A549 (cell line): ENCODE data around the gene SMIM8. TPM values are rescaled to one million over a fixed set of nuclear protein-coding genes. Genes with fewer than 3 reads are reported as not detected.

ENCODE experiments used
- polyA plus RNA-seq, 4 experiments: library from polyadenylated mRNA; depleted of rRNA in 3 of 4; stranded (reverse); fragments of >200 nt; fragmentation: RNase III in 1 of 4; extraction: RNeasy Plus Mini Kit Qiagen cat#74134 plus additional on column Dnase treatment in 1 of 4; gene quantifications; 2 replicates in 3 of 4; 3 replicates in 1 of 4; pipeline ENCODE4 v1.2.3, GENCODE V29; 2011 to 2017

SMIM8 gene
- polyA plus RNA-seq, 2 of the 4 experiments (the other 2 are of a cell fraction), result 2.8 to 6.9 TPM

Other genes starting within 250 kb of the SMIM8 start
- 0.09 TPM in 1 of 2 replicates, not detected in the other for gene CGA, start 227.5 kb upstream of the SMIM8 start, polyA plus RNA-seq (2011; rRNA removed)
- not detected in 3 replicates for gene CGA, start 227.5 kb upstream of the SMIM8 start, polyA plus RNA-seq (2017; fragmentation: RNase III; extraction: RNeasy Plus Mini Kit Qiagen cat#74134 plus additional on column Dnase treatment)
- gene ZNF292, start 167.0 kb upstream of the SMIM8 start, polyA plus RNA-seq (2011; rRNA removed), result 5.6 and 7.5 TPM in 2 replicates
- 2.0 to 2.5 TPM (median 2.5 TPM) in 3 replicates for gene ZNF292, start 167.0 kb upstream of the SMIM8 start, polyA plus RNA-seq (2017; fragmentation: RNase III; extraction: RNeasy Plus Mini Kit Qiagen cat#74134 plus additional on column Dnase treatment)
- gene GJB7, start 6.7 kb downstream of the SMIM8 start, polyA plus RNA-seq (2011; rRNA removed), result not detected in 2 replicates
- not detected in 3 replicates for gene GJB7, start 6.7 kb downstream of the SMIM8 start, polyA plus RNA-seq (2017; fragmentation: RNase III; extraction: RNeasy Plus Mini Kit Qiagen cat#74134 plus additional on column Dnase treatment)
- gene C6orf163, start 22.2 kb downstream of the SMIM8 start, polyA plus RNA-seq (2011; rRNA removed), result 0.44 and 0.54 TPM in 2 replicates
- 0.29 to 0.55 TPM (median 0.39 TPM) in 3 replicates for gene C6orf163, start 22.2 kb downstream of the SMIM8 start, polyA plus RNA-seq (2017; fragmentation: RNase III; extraction: RNeasy Plus Mini Kit Qiagen cat#74134 plus additional on column Dnase treatment)
- gene CFAP206, start 85.4 kb downstream of the SMIM8 start, polyA plus RNA-seq (2011; rRNA removed), result 1.1 and 1.4 TPM in 2 replicates
- gene CFAP206, start 85.4 kb downstream of the SMIM8 start, polyA plus RNA-seq (2017; fragmentation: RNase III; extraction: RNeasy Plus Mini Kit Qiagen cat#74134 plus additional on column Dnase treatment), result 0.63 to 0.88 TPM (median 0.78 TPM) in 3 replicates
- 21.4 and 23.7 TPM in 2 replicates for gene SLC35A1, start 150.4 kb downstream of the SMIM8 start, polyA plus RNA-seq (2011; rRNA removed)
- gene SLC35A1, start 150.4 kb downstream of the SMIM8 start, polyA plus RNA-seq (2017; fragmentation: RNase III; extraction: RNeasy Plus Mini Kit Qiagen cat#74134 plus additional on column Dnase treatment), result 13.0 to 13.6 TPM (median 13.5 TPM) in 3 replicates